VCaP (cell line): ENCODE measurements around the gene CST4.
A peak's percentile ranks its signal among the peaks of the same experiment; 100 is the strongest.

Source experiments
- H3K27ac ChIP-seq: fragments of 450-650 bp; 2 replicates; pipeline ENCODE4 v1.5.1; 2017
- TF ChIP-seq, protein P1 (sequence below): fragments of 450-650 bp; conservative IDR thresholded peaks from 2 replicates; pipeline ENCODE4 v1.5.1; 2017; ENCODE audit warnings: mild to moderate bottlenecking, moderate library complexity

CST4 gene

DNA sequence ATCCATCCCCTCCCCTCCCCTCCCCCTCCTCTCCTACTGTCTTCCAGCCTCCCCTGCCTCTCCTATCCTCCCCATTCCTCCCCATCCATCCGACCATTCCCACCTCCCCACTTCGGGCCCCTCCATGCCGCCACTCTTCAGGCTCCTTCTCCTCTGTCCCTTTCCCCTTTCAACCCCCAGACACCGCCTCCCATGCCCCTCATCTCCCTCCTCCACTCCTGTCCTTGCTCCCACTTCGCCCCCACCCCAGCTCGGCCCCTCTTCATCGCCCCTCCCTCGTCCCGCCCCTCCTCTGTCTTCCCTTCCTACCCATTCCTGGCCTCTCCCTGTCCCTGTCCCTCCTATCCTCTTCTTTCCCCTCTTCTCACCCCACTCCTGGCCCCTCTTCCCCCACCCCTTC lies 50.5 kb downstream of the CST4 start:
- TF ChIP-seq, protein P1, sequence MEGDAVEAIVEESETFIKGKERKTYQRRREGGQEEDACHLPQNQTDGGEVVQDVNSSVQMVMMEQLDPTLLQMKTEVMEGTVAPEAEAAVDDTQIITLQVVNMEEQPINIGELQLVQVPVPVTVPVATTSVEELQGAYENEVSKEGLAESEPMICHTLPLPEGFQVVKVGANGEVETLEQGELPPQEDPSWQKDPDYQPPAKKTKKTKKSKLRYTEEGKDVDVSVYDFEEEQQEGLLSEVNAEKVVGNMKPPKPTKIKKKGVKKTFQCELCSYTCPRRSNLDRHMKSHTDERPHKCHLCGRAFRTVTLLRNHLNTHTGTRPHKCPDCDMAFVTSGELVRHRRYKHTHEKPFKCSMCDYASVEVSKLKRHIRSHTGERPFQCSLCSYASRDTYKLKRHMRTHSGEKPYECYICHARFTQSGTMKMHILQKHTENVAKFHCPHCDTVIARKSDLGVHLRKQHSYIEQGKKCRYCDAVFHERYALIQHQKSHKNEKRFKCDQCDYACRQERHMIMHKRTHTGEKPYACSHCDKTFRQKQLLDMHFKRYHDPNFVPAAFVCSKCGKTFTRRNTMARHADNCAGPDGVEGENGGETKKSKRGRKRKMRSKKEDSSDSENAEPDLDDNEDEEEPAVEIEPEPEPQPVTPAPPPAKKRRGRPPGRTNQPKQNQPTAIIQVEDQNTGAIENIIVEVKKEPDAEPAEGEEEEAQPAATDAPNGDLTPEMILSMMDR = no peak
- H3K27ac ChIP-seq = peak overlapping the region; percentile 94; the same call in 1 of the 2 replicates

DNA sequence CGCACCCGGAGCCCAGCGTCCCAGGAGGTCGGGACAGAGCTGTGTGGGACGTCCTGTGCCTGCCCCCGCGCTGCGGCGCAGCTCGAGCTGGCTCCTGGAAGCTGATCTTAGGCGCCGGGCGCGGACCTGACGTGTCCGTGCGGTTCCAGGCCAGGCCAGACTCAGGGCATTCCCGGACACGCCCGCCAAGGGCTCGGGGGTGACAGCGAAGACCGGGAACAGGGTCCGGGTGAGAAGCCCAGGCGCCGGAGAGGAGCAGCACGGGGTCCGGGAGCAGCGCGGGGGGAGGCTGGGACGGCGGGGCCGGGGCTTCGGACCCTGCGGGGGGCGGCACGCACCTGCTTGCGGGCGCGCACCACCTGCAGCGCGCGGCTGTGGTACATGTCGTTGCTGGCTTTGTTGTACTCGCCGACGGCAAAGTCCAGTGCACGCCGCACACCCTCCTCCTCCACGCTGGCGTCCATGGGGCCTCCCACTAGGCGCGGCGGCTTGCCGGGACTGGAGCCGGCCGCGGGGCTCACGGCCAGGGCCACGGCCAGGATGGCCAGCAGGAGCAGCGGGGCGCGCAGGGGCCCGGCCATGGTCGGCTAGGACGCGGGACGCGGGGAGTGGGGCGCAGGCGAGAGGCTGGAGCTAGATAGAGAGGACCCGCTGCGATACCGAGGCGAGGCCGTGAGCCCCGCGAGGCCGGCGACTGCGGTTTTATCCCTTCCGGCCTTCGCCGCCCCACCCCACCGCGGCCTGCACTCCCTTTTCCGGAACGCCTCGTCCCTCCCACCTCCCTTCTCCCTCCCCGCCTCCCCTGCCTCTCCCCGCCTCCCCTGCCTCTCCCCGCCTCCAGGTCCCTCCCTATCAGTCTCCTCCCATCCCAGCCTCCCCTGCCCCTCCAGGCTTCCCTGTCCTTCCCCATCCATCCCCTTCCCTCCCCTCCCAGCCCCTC lies 51.3 kb downstream of the CST4 start, which contains the start of gene CST3:
CST3 (minus strand) TSS at position 674 of the 940 bp plus-strand sequence; CDS start at position 581, 93 bp downstream.
- TF ChIP-seq, protein P1 = no peak
- peak within 1 kb of the TSS; percentile 94 for H3K27ac ChIP-seq

- peak overlapping the region; percentile 94 for H3K27ac ChIP-seq
- TF ChIP-seq, protein P1 = no peak
Measured at GRCh38 chr20:23636908-23637281, 51.9 kb downstream of the CST4 start.

- TF ChIP-seq, protein P1 = no peak
- H3K27ac ChIP-seq = peak overlapping the region; percentile 94; the same call in 1 of the 2 replicates
Measured at GRCh38 chr20:23636182-23636907, 52.5 kb downstream of the CST4 start.

DNA sequence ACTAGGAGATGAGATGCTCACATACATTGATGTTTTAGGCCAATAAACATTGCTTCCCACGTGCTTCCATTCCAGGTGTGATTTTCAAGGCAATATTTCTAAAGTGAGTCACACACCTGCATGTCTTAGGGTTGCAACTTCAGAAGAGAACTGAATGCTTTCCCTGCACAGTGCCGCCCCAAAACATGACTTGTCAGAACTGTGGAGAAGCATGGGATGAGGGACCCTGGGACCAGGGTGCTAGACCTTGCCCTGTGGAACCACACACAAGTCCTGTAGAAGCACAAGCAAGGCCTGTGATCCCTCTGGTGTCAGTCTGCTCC lies 53.1 kb downstream of the CST4 start:
- peak overlapping the region; percentile 94; the same call in 1 of the 2 replicates for H3K27ac ChIP-seq
